IMR-90 (cell line): ENCODE data around the gene CYRIA. TPM values are rescaled to one million over a fixed set of nuclear protein-coding genes. Genes with fewer than 3 reads are reported as not detected.

ENCODE experiments used
- ATAC-seq: fragments of 200-7000 bp; cut with Tn5 transposase; 2 replicates; pipeline ENCODE4 v1.9.1; 2020; ENCODE audit warnings: low read depth, mild to moderate bottlenecking, moderate library complexity
- BruUV-seq: library from RNA; stranded (reverse); fragments of 400-500 nt; replicated peaks from 2 replicates; lab custom pipeline; 2021; lab: Mats Ljungman, UMichigan
- CTCF ChIA-PET: fragments of 300-600 bp; formaldehyde crosslinking; extraction: SDS; loops from one replicate; lab custom pipeline; 2021; ENCODE audit warnings: antibody characterized with exemption; lab: Yijun Ruan, JAX
- POLR2A ChIA-PET: fragments of 300-600 bp; sonication (Branson Sonifier 250); formaldehyde crosslinking; loops from one replicate; lab custom pipeline; 2022; ENCODE audit warnings: antibody characterized with exemption; ENCODE audit not compliant: unreplicated experiment; lab: Charles Lee
- DNase-seq: peaks from one replicate; pipeline ENCODE4 v3.0.0; 2013
- H2AFZ ChIP-seq: replicated peaks from 2 replicates; pipeline ENCODE3; 2013; ENCODE audit warnings: low read length, mild to moderate bottlenecking; ENCODE audit not compliant: poor library complexity
- H2AK5ac ChIP-seq: 2 replicates; pipeline ENCODE4 v1.6.1; 2013; ENCODE audit warnings: low read depth, low read length, inconsistent platforms
- H2AK9ac ChIP-seq: replicated peaks from 2 replicates; pipeline ENCODE3; 2013; ENCODE audit warnings: mild to moderate bottlenecking, low read depth, low read length, moderate library complexity; ENCODE audit not compliant: poor library complexity
- H2BK120ac ChIP-seq: 2 replicates; pipeline ENCODE4 v1.6.1; 2013; ENCODE audit warnings: low read depth, low read length, inconsistent platforms
- H2BK15ac ChIP-seq: 3 replicates; pipeline ENCODE4 v1.6.1; 2013; ENCODE audit warnings: low read depth, low read length, inconsistent platforms
- H2BK20ac ChIP-seq: 2 replicates; pipeline ENCODE4 v1.6.1; 2013; ENCODE audit warnings: low read depth, mild to moderate bottlenecking, inconsistent platforms, low read length, moderate library complexity
- H2BK5ac ChIP-seq: 2 replicates; pipeline ENCODE4 v1.6.1; 2013; ENCODE audit warnings: mild to moderate bottlenecking, low read depth, low read length, inconsistent platforms; ENCODE audit not compliant: poor library complexity, severe bottlenecking
- H3K14ac ChIP-seq: replicated peaks from 2 replicates; pipeline ENCODE4 v1.6.1; 2013; ENCODE audit warnings: low read depth, low read length, inconsistent platforms
- H3K18ac ChIP-seq: 2 replicates; pipeline ENCODE4 v1.6.1; 2013; ENCODE audit warnings: low read depth, low read length, control low read depth
- H3K23ac ChIP-seq: 2 replicates; pipeline ENCODE4 v1.6.1; 2013; ENCODE audit warnings: low read depth, low read length, inconsistent platforms
- H3K27ac ChIP-seq: 2 replicates; pipeline ENCODE4 v1.5.1; 2013; ENCODE audit warnings: mild to moderate bottlenecking, control low read depth, low read length; ENCODE audit not compliant: insufficient read depth
- H3K27me3 ChIP-seq: 2 replicates; pipeline ENCODE4 v1.6.1; 2013; ENCODE audit warnings: low read length; ENCODE audit not compliant: control insufficient read depth, insufficient read depth
- H3K36me3 ChIP-seq: 2 replicates; pipeline ENCODE4 v1.6.1; 2013; ENCODE audit warnings: low read length, mixed read lengths; ENCODE audit not compliant: control insufficient read depth, insufficient read depth
- H3K4ac ChIP-seq: 2 replicates; pipeline ENCODE4 v1.6.1; 2013; ENCODE audit warnings: low read depth, low read length, inconsistent platforms
- H3K4me1 ChIP-seq: 2 replicates; pipeline ENCODE4 v1.6.1; 2013; ENCODE audit warnings: low read length, mixed read lengths; ENCODE audit not compliant: control insufficient read depth, insufficient read depth
- H3K4me2 ChIP-seq: 2 replicates; pipeline ENCODE4 v1.6.1; 2013; ENCODE audit warnings: low read depth, mild to moderate bottlenecking, control low read depth, low read length, moderate library complexity
- H3K4me3 ChIP-seq: 2 replicates; pipeline ENCODE4 v1.5.1; 2013; ENCODE audit warnings: low read depth, mild to moderate bottlenecking, control low read depth, low read length, moderate library complexity; ENCODE audit not compliant: insufficient read depth
- H3K56ac ChIP-seq: 2 replicates; pipeline ENCODE4 v1.6.1; 2013; ENCODE audit warnings: low read length, inconsistent platforms; ENCODE audit not compliant: insufficient read depth; ENCODE audit errors: extremely low read depth
- H3K79me1 ChIP-seq, 2 experiments: 2 replicates each; pipeline ENCODE4 v1.6.1; 2013; ENCODE audit warnings: low read length in 2 of 2, inconsistent platforms in 1 of 2, low read depth in 1 of 2
- H3K9ac ChIP-seq: 2 replicates; pipeline ENCODE4 v1.6.1; 2013; ENCODE audit warnings: low read depth, low read length, control low read depth
- H3K9me1 ChIP-seq: 2 replicates; pipeline ENCODE4 v1.6.1; 2013; ENCODE audit warnings: low read length, inconsistent platforms; ENCODE audit not compliant: insufficient read depth
- H3K9me3 ChIP-seq: 2 replicates; pipeline ENCODE4 v1.6.1; 2013; ENCODE audit warnings: low read length; ENCODE audit not compliant: control insufficient read depth, insufficient read depth
- H4K20me1 ChIP-seq: 2 replicates; pipeline ENCODE4 v1.6.1; 2013; ENCODE audit warnings: low read length, inconsistent platforms; ENCODE audit not compliant: insufficient read depth
- H4K5ac ChIP-seq: 2 replicates; pipeline ENCODE4 v1.6.1; 2013; ENCODE audit warnings: mild to moderate bottlenecking, low read depth, low read length, control low read depth
- H4K8ac ChIP-seq, 2 experiments: 2 replicates each; pipeline ENCODE4 v1.6.1; 2013; ENCODE audit warnings: low read depth in 2 of 2, low read length in 2 of 2, control low read depth in 1 of 2, inconsistent platforms in 1 of 2
- H4K91ac ChIP-seq: 2 replicates; pipeline ENCODE4 v1.6.1; 2013; ENCODE audit warnings: low read depth, low read length, inconsistent platforms; ENCODE audit not compliant: insufficient read depth
- BHLHE40 ChIP-seq: fragments of 150-350 bp; IDR thresholded peaks from 2 replicates; pipeline ENCODE4 v1.6.1; 2016; ENCODE audit warnings: mild to moderate bottlenecking, low read depth, low read length
- CEBPB ChIP-seq: IDR thresholded peaks from 2 replicates; pipeline ENCODE4 v1.6.1; 2012; ENCODE audit warnings: low read depth, low read length, improper control_type of control experiment
- CHD1 ChIP-seq: IDR thresholded peaks from 2 replicates; pipeline ENCODE4 v1.6.1; 2012; ENCODE audit warnings: low read depth, low read length, improper control_type of control experiment
- ELK1 ChIP-seq: fragments of 150-350 bp; IDR thresholded peaks from 2 replicates; pipeline ENCODE4 v1.6.1; 2016; ENCODE audit warnings: low read depth, mild to moderate bottlenecking, low read length, moderate library complexity, borderline replicate concordance
- FOS ChIP-seq: fragments of 150-350 bp; IDR thresholded peaks from 2 replicates; pipeline ENCODE4 v1.6.1; 2016; ENCODE audit warnings: low read depth, low read length
- MAFK ChIP-seq: IDR thresholded peaks from 2 replicates; pipeline ENCODE4 v1.6.1; 2012; ENCODE audit warnings: low read depth, low read length, improper control_type of control experiment
- MAZ ChIP-seq: IDR thresholded peaks from 2 replicates; pipeline ENCODE4 v1.6.1; 2012; ENCODE audit warnings: low read depth, mild to moderate bottlenecking, low read length, improper control_type of control experiment, moderate library complexity, borderline replicate concordance
- MXI1 ChIP-seq: IDR thresholded peaks from 2 replicates; pipeline ENCODE4 v1.6.1; 2012; ENCODE audit warnings: low read depth, mild to moderate bottlenecking, low read length, moderate library complexity, borderline replicate concordance
- NFE2L2 ChIP-seq: fragments of 150-350 bp; IDR thresholded peaks from 2 replicates; pipeline ENCODE4 v1.6.1; 2016; ENCODE audit warnings: low read depth, mild to moderate bottlenecking, low read length
- RAD21 ChIP-seq: IDR thresholded peaks from 2 replicates; pipeline ENCODE4 v1.6.1; 2012; ENCODE audit warnings: low read length, improper control_type of control experiment
- RCOR1 ChIP-seq: IDR thresholded peaks from 2 replicates; pipeline ENCODE4 v1.6.1; 2012; ENCODE audit warnings: mild to moderate bottlenecking, low read length, improper control_type of control experiment; ENCODE audit not compliant: insufficient replicate concordance
- RFX5 ChIP-seq: IDR thresholded peaks from 2 replicates; pipeline ENCODE4 v1.8.0; 2012; ENCODE audit warnings: low read depth, mild to moderate bottlenecking, low read length, moderate library complexity
- SMC3 ChIP-seq: fragments of 150-350 bp; IDR thresholded peaks from 2 replicates; pipeline ENCODE4 v1.6.1; 2016; ENCODE audit warnings: low read depth, mild to moderate bottlenecking, antibody characterized with exemption, low read length, moderate library complexity
- WGBS, 2 experiments: methylation state at CpG; one replicate each; pipeline versions ENCODE4 v1.1.5 to v1.1.7; 2013; ENCODE audit warnings: missing lambda C conversion rate in 2 of 2; ENCODE audit not compliant: insufficient read length in 1 of 2; ENCODE audit errors: extremely low coverage in 2 of 2; 5-methylcytosine and 5-hydroxymethylcytosine counted together
- dilution Hi-C: fragments of 300-500 bp; cut with HindIII; formaldehyde crosslinking; loops from one replicate; pipeline ENCODE4 v1.14.3; 2018; ENCODE audit warnings: low sequenced_read_pairs; ENCODE audit not compliant: unreplicated experiment
- in situ Hi-C: fragments of 300-500 bp; cut with MboI; formaldehyde crosslinking; loops from 3 replicates; pipeline ENCODE4 v1.14.3; 2019; ENCODE audit warnings: low sequenced_read_pairs, inconsistent platforms, mixed read lengths
- intact Hi-C: fragments of 100-400 bp; cut with micrococcal nuclease; formaldehyde crosslinking; loops from 2 replicates; pipeline ENCODE4 v1.10.0; 2022
- polyA plus RNA-seq, 3 experiments: library from polyadenylated mRNA; depleted of rRNA; stranded (reverse); fragments of >200 nt; gene quantifications; 2 replicates each; pipeline ENCODE4 v1.2.3, GENCODE V29; 2012; ENCODE audit warnings: low replicate concordance in 1 of 3
- total RNA-seq: library from RNA; depleted of rRNA; stranded (reverse); fragments of >200 nt; gene quantifications from 2 replicates; pipeline ENCODE4 v1.2.3, GENCODE V29; 2012

Gene CYRIA
- total and polyA plus RNA-seq, 2 of the 4 experiments (the other 2 are of a cell fraction) = 1.7 to 3.8 TPM

GRCh38 chr2:16619576-16620245, 45.9 kb downstream of the CYRIA start:
- peaks cover 24% of the 10 kb centered on the region for H3K4me1 ChIP-seq
- ATAC-seq = no peak

More at GRCh38 chr2:16619576-16620245, 45.9 kb downstream of the CYRIA start:
- no peak overlapping the region for H3K18ac ChIP-seq
- TF ChIP-seq BHLHE40 (no peak), FOS (no peak), NFE2L2 (no peak), MAFK (no peak), RCOR1 (no peak), RAD21 (no peak), CEBPB (no peak), MAZ (no peak), RFX5 (no peak), ELK1 (no peak), SMC3 (no peak), CHD1 (no peak), MXI1 (no peak)
- H3K56ac ChIP-seq = no peak overlapping the region
- no peak overlapping the region for H2BK120ac ChIP-seq
- H4K20me1 ChIP-seq = no peaks in the 10 kb centered on the region
- no peak overlapping the region for H2BK15ac ChIP-seq
- ChIA-PET POLR2A (no interaction called here), CTCF (interaction anchor here (1.0 to 3.5 kb wide), 2 partner anchors 11 to 137 kb away, joined by 3 to 17 read pairs; no protein-coding TSS in a partner anchor)
- intact Hi-C loops = loop anchor here (2.0 to 10.0 kb wide), 3 partner anchors 45 to 885 kb away; partner anchors contain the start of gene CYRIA
- H3K23ac ChIP-seq = no peak overlapping the region
- no peak overlapping the region for H2AK9ac ChIP-seq
- no peak overlapping the region for H2BK20ac ChIP-seq
- DNase-seq = no peak
- H4K91ac ChIP-seq = no peak overlapping the region
- no peaks in the 10 kb centered on the region for H3K9me1 ChIP-seq
- in situ Hi-C loops = loop anchor here (5.0 kb wide), 1 partner anchor 138 kb away; no protein-coding TSS in a partner anchor
- H3K14ac ChIP-seq = no peak overlapping the region
- H3K9me3 ChIP-seq = no peaks in the 10 kb centered on the region
- H4K5ac ChIP-seq = no peak overlapping the region
- no TSS peak for BruUV-seq
- H3K9ac ChIP-seq = no peak overlapping the region
- H3K27me3 ChIP-seq = no peaks in the 10 kb centered on the region
- H2AK5ac ChIP-seq = no peak overlapping the region
- no peak overlapping the region for H3K27ac ChIP-seq
- H2AFZ ChIP-seq = no peak overlapping the region
- H3K4me2 ChIP-seq = no peak overlapping the region
- no peak overlapping the region for H3K4me3 ChIP-seq
- no peaks in the 10 kb centered on the region for H3K79me1 ChIP-seq
- no peak overlapping the region for H2BK5ac ChIP-seq
- H3K36me3 ChIP-seq = peaks cover 16% of the 10 kb centered on the region
- dilution Hi-C loops = no loop called here
- H3K4ac ChIP-seq = no peak overlapping the region
- 60% methylated on average over 2 of the region's 5 CpGs; no CpG with 5 or more reads in 1 of the 2 experiments for WGBS, 2 experiments
- H4K8ac ChIP-seq = no peak overlapping the region
